ENCODE data around the gene FRMD1.

FRMD1 gene

DNA sequence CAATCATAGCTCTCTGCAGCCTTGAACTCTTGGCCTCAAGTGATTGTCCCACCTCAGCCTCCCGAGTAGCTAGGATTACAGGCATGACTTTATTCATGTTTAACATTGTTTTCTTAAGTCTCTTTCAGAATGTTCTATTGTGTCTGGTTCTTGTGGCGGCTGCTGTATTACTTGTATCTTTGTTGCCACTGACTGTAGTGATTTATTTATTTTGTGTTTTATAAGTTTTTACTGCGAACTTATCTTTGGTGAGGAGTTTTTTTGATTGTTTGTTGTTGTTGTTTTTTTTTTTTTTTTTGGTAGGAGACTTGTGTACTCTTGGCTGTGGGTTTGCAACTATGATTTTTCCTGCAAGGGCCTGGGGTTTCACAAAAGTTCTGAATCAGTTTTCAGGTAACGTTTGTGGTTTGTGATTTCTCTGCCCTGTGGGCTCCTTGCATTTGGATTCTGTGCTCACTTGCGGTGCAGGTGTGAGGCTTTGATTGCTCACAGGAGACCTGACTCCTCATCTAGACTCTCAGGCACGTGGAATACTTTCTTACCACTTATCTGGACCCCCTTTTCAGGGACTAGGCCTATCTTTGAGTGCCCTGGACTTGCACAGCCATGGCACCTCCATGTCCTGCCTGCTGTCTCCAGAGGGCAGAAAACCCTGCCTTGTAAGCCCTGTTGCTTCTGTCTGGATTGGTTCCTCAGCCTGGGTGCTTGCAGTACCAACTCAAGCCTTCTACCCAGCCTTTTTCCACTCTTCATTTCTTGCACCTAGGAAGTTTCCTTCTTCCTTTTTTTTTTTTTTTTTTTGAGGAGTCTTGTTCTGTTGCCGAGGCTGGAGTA, 56.3 kb downstream of the FRMD1 start:
- TF ChIP-seq Cebpa-rat (IDR thresholded peaks at IDR 0.05), result no peak
- no peak overlapping the region for H3K27ac ChIP-seq
- H3K36me3 ChIP-seq, result no peaks in the 10 kb centered on the region; a peak in 1 of 22 replicates
- no peak overlapping the region for H3K4me2 ChIP-seq
- peaks cover 12 to 19% (median 14%) of the 10 kb centered on the region in 10 experiments for H3K4me1 ChIP-seq
- H3K4me3 ChIP-seq, result no peak overlapping the region
- H4K20me1 ChIP-seq, result no peaks in the 10 kb centered on the region
- no peaks in the 10 kb centered on the region for H3K27me3 ChIP-seq
- H3K9ac ChIP-seq, result no peak overlapping the region
- peaks cover 8 to 42% (median 23%) of the 10 kb centered on the region in 11 experiments; a peak in 17 of 22 replicates for H3K9me3 ChIP-seq (replicated peaks in 1 of 11)

DNA sequence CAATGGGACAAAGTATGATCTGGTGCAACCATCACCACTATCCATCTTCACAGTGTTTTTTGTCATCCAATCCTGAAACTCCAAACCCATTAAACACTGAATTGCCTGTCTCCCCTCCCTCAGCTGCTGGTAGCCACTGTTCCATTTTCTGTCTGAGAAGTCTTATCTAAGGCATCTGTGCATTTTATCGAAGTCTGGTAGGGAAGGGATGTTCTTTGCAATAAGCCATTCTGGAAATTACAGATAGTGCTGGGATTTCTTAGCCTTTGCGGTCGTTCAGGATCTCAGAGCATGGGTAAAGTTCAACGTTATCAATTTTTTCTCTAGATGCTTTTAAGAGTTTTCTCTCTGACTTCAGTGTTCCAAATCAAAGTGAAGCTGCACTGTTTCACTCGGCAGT, 57.4 kb downstream of the FRMD1 start:
- H3K4me1 ChIP-seq, result peaks cover 14 to 21% (median 16%) of the 10 kb centered on the region in 10 experiments
- H3K4me2 ChIP-seq, result no peak overlapping the region
- H3K9me3 ChIP-seq (replicated peaks in 1 of 11), result peaks cover 8 to 44% (median 26%) of the 10 kb centered on the region in 11 experiments; a peak in 18 of 22 replicates
- H3K27me3 ChIP-seq, result no peaks in the 10 kb centered on the region
- H4K20me1 ChIP-seq, result no peaks in the 10 kb centered on the region
- H3K4me3 ChIP-seq, result no peak overlapping the region
- no peak overlapping the region for H3K27ac ChIP-seq
- H3K9ac ChIP-seq, result no peak overlapping the region
- TF ChIP-seq Cebpa-rat (IDR thresholded peaks at IDR 0.05), result no peak
- H3K36me3 ChIP-seq, result no peaks in the 10 kb centered on the region; a peak in 1 of 22 replicates

DNA sequence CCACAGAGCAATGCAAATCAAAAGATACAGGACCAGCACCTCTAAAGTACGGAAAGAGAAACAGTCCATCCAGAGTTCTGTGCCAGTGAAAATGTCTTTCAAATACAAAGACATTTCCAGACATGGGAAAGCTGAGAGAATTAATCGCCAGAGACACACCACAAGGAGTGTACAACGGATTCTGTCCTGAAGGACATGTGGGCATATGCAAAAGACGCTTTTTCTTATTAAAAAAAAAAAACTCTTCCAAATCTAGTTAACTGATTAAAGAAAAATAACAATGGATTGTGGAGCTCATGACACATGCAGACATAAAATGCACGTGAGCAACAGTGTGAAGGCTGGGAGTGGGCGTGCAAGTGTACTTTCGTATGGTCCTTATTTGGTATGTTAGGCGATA, 58.8 kb downstream of the FRMD1 start:
- Histone ChIP-seq H3K4me2 (no peak overlapping the region), H3K36me3 (peaks cover 0 to 3% (median 0%) of the 10 kb centered on the region in 11 experiments; a peak in 3 of 22 replicates), H3K4me3 (no peak overlapping the region), H3K4me1 (peaks cover 8 to 19% (median 17%) of the 10 kb centered on the region in 10 experiments; a peak in 18 of 20 replicates), H3K27ac (no peak overlapping the region), H3K9ac (no peak overlapping the region), H3K9me3 (replicated peaks in 1 of 11) (peaks cover 2 to 48% (median 34%) of the 10 kb centered on the region in 11 experiments; a peak in 21 of 22 replicates), H3K27me3 (peaks cover 0 to 2% (median 0%) of the 10 kb centered on the region in 11 experiments; a peak in 1 of 22 replicates), H4K20me1 (no peaks in the 10 kb centered on the region)
- TF ChIP-seq Cebpa-rat (IDR thresholded peaks at IDR 0.05), result no peak

DNA sequence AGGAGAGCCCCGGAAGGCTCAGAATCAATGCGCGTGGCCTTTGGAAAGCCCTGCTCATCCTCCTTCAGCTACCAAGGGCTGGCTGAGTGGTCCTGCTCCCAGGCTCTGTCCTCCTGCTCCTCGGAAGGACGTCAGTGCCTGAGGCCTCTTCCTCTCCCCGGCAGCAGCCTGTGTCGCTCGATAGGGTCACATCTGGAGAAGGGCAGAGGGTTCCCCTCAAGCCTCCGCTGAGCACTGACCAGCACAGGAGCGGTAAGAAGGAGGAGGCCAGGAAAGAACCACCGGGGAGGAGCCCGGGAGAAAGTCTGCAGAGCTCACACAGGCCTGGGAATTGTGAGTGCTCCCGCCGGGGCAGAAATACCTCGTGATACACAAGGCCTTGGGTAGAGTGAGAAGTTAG, 60.3 kb downstream of the FRMD1 start:
- peak overlapping the region in 1 of 11 experiments; percentile 24; a peak in 1 of 22 replicates for H3K27ac ChIP-seq
- H3K4me2 ChIP-seq, result no peak overlapping the region
- H4K20me1 ChIP-seq, result no peaks in the 10 kb centered on the region
- no peak overlapping the region for H3K4me3 ChIP-seq
- no peak for TF ChIP-seq Cebpa-rat (IDR thresholded peaks at IDR 0.05)
- H3K4me1 ChIP-seq, result peaks cover 6 to 21% (median 19%) of the 10 kb centered on the region in 10 experiments
- H3K27me3 ChIP-seq, result peaks cover 0 to 6% (median 0%) of the 10 kb centered on the region in 11 experiments; a peak in 1 of 22 replicates
- H3K9ac ChIP-seq, result no peak overlapping the region
- peaks cover 13 to 59% (median 37%) of the 10 kb centered on the region in 11 experiments for H3K9me3 ChIP-seq (replicated peaks in 1 of 11)
- peaks cover 0 to 4% (median 0%) of the 10 kb centered on the region in 11 experiments; a peak in 3 of 22 replicates for H3K36me3 ChIP-seq

DNA sequence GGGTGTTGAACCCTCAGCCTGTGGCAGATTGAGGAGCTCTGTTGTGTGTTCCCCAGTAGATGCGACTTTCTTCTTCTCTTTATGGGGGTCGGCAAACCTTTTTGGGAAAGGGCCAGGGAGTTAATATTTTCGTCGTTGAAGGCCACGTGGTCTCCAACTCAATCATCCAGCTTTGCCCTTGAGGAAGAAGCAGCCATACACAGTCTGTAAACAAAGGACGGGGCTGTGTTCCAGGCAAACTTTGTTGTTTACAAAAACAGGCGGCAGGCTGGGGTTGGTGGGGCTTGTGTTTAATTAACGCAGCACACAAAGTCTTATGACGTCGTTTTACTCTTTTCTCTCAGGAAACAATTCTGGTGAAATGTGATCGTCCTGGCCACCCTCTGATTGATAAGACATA, 61.4 kb downstream of the FRMD1 start:
- H3K4me2 ChIP-seq, result no peak overlapping the region
- peaks cover 0 to 6% (median 0%) of the 10 kb centered on the region in 11 experiments; a peak in 1 of 22 replicates for H3K27me3 ChIP-seq
- H3K9ac ChIP-seq, result no peak overlapping the region
- H3K4me1 ChIP-seq, result peaks cover 15 to 29% (median 25%) of the 10 kb centered on the region in 10 experiments
- H3K27ac ChIP-seq, result no peak overlapping the region
- peaks cover 23 to 69% (median 47%) of the 10 kb centered on the region in 11 experiments for H3K9me3 ChIP-seq (replicated peaks in 1 of 11)
- no peaks in the 10 kb centered on the region for H4K20me1 ChIP-seq
- TF ChIP-seq Cebpa-rat (IDR thresholded peaks at IDR 0.05), result no peak
- peaks cover 0 to 9% (median 0%) of the 10 kb centered on the region in 11 experiments; a peak in 4 of 22 replicates for H3K36me3 ChIP-seq
- H3K4me3 ChIP-seq, result no peak overlapping the region

DNA sequence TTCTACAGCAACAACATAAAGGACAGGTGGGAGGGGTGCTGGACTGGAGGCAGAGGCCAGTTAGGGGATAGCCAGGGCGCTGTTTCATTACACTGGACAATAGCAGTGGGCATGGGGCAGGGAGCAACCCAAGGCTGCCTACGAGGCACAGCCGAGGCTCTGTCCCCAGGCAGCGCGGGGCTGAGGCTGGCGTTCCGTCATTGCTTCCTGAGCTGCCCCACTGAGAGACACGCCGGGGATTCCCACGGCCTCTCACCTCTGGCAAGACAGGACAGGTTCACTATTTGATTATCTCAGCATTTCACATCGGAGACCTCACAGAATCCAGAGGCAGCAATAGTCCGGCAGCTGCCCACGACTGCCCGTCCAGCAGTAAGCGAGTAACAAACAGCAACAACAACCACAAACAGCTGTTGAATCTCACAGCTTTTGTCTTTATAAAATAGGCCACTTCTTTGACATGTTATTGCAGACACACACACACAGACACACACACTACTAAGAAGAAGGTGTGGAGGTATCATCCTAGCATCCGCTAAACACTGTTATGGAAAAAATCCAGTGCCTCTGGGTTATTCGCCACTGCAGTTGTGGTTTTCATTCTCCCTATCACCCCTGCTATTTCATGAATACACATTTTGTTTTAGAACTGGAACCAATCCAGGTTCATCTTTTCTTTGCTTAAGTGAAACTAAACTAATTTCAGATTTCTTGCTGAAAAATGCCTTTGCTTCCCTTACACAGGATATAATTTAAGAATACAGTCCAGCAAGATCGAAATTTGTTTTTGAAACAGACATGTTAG, 62.1 kb downstream of the FRMD1 start:
- no peak for TF ChIP-seq Cebpa-rat (IDR thresholded peaks at IDR 0.05)
- H3K9ac ChIP-seq, result no peak overlapping the region
- peaks cover 0 to 15% (median 0%) of the 10 kb centered on the region in 11 experiments; a peak in 6 of 22 replicates for H3K36me3 ChIP-seq
- no peak overlapping the region for H3K4me3 ChIP-seq
- peaks cover 0 to 6% (median 0%) of the 10 kb centered on the region in 11 experiments; a peak in 1 of 22 replicates for H3K27me3 ChIP-seq
- no peak overlapping the region for H3K27ac ChIP-seq
- no peaks in the 10 kb centered on the region for H4K20me1 ChIP-seq
- peak overlapping the region in 9 of 11 experiments; percentile 1 to 62 (median 39); a peak in 6 of 22 replicates for H3K4me2 ChIP-seq
- peaks cover 30 to 76% (median 54%) of the 10 kb centered on the region in 11 experiments for H3K9me3 ChIP-seq (replicated peaks in 1 of 11)
- peaks cover 15 to 31% (median 25%) of the 10 kb centered on the region in 10 experiments for H3K4me1 ChIP-seq

DNA sequence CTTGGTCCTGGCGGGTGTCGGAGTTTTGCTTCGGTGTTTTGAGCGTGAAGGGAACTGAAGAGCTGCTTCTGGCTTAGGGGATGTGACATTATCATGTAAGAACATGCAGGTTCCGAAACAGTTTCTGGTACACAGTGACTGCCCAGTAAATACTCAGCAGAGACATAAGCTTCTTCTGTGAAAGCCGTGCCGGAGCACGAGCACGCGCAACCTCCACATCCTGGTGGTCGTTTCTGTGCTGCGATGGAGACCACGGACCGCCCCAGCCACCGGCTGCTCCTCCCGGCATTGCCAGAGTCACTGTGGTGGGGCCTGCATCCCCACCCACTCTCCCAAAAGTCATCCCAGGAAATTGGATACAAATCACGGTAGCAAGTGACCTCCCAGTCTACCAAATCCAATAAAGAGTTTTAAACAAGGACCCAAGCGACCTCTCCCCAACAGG, 62.8 kb downstream of the FRMD1 start:
- Histone ChIP-seq H3K4me1 (peaks cover 15 to 31% (median 25%) of the 10 kb centered on the region in 10 experiments), H4K20me1 (no peaks in the 10 kb centered on the region), H3K4me2 (peak overlapping the region in 8 of 11 experiments; percentile 1 to 62 (median 44); a peak in 14 of 22 replicates), H3K9ac (no peak overlapping the region), H3K9me3 (replicated peaks in 1 of 11) (peaks cover 37 to 84% (median 61%) of the 10 kb centered on the region in 11 experiments), H3K27me3 (peaks cover 0 to 6% (median 0%) of the 10 kb centered on the region in 11 experiments; a peak in 1 of 22 replicates), H3K27ac (no peak overlapping the region; a peak in 1 of 22 replicates), H3K4me3 (0 out of 20 replicates have a peak overlapping the region, but pooled peaks of 1 of the 10 experiments have one; percentile 16), H3K36me3 (peaks cover 0 to 19% (median 4%) of the 10 kb centered on the region in 11 experiments; a peak in 7 of 22 replicates)
- no peak for TF ChIP-seq Cebpa-rat (IDR thresholded peaks at IDR 0.05)

DNA sequence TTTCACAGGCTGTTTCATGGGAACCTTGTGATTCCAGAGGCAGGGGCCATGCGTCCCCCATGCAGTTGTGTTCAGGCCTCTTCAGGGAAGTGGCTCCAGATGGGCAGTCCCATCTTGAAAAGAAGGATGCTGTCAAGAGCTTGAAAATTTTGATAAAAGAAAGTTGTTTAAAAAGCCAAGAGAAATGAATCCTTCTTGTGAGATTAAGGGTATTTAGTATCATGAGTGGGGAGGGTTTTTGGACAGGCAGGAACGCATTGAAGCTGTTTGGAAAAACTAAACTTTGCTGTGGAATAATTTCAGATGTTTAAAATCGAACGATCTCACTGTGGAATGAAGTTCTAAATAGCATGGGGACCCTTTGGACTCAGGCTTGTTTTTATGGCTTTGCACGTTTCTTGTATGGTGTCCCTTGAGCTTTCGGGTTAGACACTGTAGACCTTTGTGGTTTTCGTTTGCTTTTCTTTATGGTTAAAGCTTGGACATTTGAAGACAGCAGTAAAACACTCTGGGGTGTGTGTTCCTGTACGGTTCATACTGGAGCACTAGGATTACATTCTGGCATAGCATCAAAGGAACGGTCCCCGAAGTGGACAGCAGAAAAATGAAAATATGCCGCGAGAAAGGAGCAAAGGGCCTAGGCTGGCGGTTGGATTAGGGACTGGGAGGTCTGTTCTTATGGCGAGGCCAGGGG, 63.4 kb downstream of the FRMD1 start:
- Histone ChIP-seq H3K9me3 (replicated peaks in 1 of 11) (peaks cover 43 to 89% (median 67%) of the 10 kb centered on the region in 11 experiments), H3K4me1 (peaks cover 15 to 31% (median 25%) of the 10 kb centered on the region in 10 experiments), H3K4me3 (0 out of 20 replicates have a peak overlapping the region, but pooled peaks of 1 of the 10 experiments have one; percentile 16), H3K27ac (no peak overlapping the region; a peak in 2 of 22 replicates), H3K36me3 (peaks cover 0 to 22% (median 4%) of the 10 kb centered on the region in 11 experiments; a peak in 7 of 22 replicates), H4K20me1 (no peaks in the 10 kb centered on the region), H3K4me2 (peak overlapping the region in 8 of 11 experiments; percentile 1 to 62 (median 44); a peak in 14 of 22 replicates), H3K27me3 (peaks cover 0 to 6% (median 0%) of the 10 kb centered on the region in 11 experiments; a peak in 1 of 22 replicates), H3K9ac (no peak overlapping the region)
- TF ChIP-seq Cebpa-rat (IDR thresholded peaks at IDR 0.05), result no peak

Data from BLaER1 treated with 17β-estradiol and CSF1 and Interleukin-3, amounts not matched to agents 10 nM and 100 nM (cell line).